GM18861 (cell line): ENCODE data around the gene ATG2A.

Source experiments
- ATAC-seq: cut with Tn5 transposase; IDR thresholded peaks from one replicate; pipeline ENCODE4 v1.9.1; 2021; ENCODE audit not compliant: unreplicated experiment

The ATG2A gene

GRCh38 chr11:64925536-64926436, 8.8 kb upstream of the ATG2A start:
- no peak for ATAC-seq

DNA sequence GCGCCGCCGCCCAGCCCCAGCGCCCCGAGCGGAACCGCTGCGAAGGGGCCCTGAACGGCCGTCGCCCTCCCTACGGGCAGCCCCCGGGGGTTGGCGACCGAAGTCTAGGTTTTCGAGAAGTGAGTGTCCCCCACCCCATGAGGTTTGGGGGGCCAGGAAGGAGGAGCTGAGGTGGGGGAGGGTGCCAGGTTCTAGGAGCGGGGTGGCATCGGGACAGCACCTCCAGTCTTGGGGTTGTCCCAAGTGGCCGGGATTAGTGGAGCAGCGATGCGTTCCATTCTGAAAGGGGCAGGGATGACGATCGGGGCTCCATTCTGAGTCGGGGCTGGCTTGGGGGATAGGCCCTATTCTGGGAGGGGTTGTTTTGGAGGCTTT, 7.9 kb upstream of the ATG2A start:
- no peak for ATAC-seq

- ATAC-seq: peak; percentile 67
These were observed 7.2 kb upstream of the ATG2A start, which contains the start of gene PPP2R5B for GRCh38 chr11:64923944-64924909. Gene PPP2R5B, plus strand, starts transcription at chr11:64924689. Its CDS starts 1,046 bp downstream, at chr11:64925735.

GRCh38 chr11:64923151-64923661, 6.2 kb upstream of the ATG2A start:
- no peak for ATAC-seq

GRCh38 chr11:64921384-64921783, 4.4 kb upstream of the ATG2A start:
- no peak for ATAC-seq

DNA sequence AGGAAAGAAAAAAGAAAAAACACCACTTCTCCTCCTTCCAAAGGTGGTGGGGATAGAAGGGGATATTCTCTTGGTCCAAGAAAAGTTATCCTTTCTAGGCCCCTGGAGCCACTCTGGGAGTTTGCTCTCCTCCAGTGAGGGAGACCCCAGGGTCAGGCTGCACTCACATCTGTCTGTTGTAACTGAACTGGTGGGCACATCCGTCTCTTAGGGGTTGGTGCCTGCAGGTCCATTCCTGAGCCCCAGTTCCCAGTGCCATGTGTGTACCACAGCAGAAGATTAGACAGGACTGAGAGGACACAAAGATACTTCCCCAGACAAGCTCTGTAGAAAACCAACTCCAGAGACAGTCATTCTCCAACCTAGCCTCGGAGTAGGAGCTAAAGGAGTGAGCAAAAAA, 3.1 kb upstream of the ATG2A start:
- no peak for ATAC-seq

DNA sequence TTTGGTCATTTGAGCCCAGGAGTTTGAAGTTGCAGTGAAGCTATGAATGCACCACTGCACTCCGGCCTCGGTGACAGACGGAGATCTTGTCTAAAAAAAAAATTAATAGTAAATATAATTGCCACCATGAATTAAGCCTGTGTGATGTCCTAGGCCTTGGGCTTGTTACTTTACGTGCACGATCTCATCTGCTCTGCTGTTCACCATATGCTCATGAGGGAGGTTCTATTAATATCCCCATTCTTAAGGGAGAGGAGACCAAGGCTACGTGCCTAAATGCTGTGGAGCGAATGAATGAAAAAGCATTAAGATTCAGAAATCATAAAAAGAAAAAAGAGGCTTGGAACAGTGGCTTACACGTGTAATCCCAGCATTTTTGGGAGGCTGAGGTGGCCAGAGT, 2.6 kb upstream of the ATG2A start:
- no peak for ATAC-seq

DNA sequence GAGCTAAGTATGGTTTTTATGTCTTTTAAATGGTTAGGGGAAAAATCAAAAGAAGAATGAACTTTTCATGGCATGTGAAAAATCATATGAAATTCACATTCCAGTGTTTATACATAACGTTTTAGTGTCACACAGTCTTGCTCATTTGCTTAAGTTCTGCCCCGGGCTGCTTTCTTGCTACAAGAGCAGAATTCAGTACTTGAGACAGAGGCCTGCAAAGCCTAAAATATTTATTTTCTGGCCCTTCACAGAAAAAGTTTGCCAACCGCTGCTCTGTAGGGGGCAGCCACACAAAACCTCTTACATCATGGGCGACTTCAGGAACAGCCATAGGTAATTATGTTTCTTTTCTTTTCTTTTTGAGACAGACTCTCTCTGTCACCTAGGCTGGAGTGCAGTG, 1.0 kb upstream of the ATG2A start:
- ATAC-seq: no peak

DNA sequence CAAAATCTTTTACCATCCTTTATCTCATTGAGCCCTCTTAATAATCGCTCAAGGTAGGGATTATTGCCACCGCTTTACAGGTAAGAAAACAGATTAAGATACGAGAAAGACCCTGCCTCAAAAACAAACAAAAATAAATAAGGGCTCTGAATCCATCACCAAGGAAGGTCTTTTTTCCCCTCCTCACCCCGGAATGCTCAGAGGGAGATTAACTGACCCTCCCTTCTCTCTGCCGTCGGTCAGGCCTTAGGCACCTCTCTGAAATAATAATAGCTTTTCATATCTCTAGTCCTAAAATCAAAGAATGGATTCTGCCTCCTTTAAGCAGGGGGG, 620 bp upstream of the ATG2A start:
- ATAC-seq: no peak

DNA sequence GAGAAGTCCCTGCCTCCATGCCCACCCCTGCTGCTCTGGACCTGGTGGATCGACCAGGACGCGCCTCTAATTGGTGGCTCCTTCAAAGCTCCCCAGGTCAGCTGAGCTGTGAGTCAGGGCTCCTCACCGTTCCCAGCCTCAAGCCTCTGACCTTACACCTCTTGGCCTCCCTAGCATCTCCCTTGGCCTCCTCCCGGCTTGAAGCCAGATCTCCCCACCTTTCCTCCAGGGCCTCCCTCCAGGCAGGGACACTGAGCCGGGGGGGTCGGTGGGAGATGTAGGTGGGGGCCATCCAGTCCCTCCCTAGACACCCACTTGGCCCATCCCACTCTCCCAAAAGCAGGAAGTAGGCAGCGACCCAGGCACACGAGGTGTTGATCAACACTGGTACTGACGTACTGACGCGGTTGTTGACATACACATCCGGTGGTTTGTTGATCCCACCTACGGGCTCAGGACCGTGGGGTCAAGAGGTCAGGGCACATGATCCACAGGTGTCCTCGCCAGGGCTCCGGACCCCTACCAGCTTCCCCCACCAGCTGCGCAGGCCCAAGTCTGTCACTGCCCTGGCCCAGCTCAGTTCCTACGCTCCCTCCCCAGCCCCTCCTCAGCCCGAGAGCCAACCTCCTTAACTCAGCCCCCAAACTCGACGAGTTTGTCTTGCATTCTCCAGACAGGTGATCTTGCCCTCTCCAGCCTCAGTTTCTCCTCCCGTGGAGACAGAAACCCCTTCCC, 802 bp downstream of the ATG2A start:
- no peak for ATAC-seq

GRCh38 chr11:64915376-64915887, 1.6 kb downstream of the ATG2A start:
- no peak for ATAC-seq

GRCh38 chr11:64914123-64914522, 2.9 kb downstream of the ATG2A start:
- ATAC-seq: no peak

DNA sequence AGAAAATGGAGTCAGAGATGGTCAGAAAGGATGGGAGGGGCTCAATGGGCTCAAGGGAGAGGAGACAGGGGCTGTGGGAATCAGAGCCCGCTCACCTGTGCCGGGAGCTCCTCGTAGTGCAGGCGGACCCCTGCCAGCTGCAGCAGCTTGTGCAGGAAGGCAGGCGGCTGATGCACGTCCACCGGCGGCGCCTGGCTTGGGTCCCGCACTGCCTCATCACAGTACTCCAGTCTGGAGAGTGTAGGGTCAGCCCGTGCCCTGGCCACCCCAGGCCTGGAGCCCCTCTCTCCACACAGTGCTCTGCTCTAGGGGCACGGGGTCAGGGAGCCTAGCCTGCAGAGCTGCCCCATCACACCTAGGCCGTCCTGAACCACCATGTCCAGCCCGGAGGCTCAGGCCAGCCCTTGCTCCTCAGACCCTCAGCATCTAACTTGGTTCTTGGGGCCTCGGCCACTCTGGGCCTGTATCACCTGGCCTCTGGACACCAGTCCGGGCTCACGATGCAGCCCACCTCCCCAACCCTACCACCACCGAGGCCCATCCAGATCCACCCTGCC, 3.8 kb downstream of the ATG2A start:
- ATAC-seq: no peak

GRCh38 chr11:64911689-64912088, 5.3 kb downstream of the ATG2A start:
- no peak for ATAC-seq

GRCh38 chr11:64911142-64911541, 5.9 kb downstream of the ATG2A start:
- no peak for ATAC-seq

GRCh38 chr11:64910451-64911093, 6.4 kb downstream of the ATG2A start:
- no peak for ATAC-seq

DNA sequence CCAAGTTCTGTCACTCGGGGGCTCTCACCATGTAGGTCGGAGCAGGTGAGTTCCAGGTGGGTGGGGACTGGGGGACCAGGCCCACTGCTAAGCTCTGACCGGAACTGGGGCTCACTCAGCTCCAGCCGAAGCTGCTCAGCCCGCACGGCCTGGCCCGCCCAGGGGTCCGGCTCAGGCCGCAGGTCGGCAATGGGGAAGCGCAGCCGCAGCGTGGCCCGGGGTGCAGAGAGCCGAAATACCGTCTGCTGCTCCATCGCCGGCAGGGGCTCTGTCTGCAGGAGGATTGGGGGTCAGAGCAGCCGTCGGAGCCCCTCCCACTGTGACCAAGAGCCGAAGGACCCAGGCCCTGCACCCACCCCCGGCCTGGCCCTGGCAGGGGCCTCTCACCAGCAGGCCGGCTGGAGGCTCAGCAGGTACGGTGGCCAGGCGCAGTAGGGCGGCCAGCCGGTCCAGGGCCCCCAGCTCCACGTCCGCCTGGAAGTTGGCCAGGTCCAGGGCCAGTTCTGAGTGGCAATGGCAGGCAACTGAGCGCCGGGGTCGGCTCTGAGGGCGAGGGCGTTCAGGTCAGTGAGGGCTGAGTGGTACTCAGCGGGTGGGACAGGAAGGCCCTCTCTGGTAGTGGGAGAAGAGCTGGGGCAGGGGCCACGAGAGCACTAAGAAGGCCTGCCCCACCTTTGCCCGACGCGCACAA, 7.2 kb downstream of the ATG2A start:
- ATAC-seq: no peak

DNA sequence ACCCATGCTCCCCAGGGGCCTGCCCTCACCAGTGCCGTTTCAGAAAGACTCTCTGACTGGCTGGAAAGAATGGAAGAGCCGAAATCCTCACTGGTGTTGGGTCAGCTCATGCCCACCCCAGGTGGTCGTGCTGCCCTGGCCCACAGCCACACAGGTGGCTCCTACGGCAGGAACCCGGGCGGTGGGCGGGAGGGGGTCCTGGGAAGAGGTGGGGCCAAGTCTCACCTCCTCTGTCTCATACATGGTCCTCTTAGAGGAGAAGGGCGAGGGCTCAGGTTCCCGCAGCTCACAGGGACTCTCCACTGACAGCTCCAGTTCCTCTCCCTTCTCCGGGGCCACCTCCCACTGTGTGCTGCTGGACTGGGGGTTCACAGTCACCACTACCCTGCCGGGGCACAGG, 8.2 kb downstream of the ATG2A start:
- no peak for ATAC-seq

DNA sequence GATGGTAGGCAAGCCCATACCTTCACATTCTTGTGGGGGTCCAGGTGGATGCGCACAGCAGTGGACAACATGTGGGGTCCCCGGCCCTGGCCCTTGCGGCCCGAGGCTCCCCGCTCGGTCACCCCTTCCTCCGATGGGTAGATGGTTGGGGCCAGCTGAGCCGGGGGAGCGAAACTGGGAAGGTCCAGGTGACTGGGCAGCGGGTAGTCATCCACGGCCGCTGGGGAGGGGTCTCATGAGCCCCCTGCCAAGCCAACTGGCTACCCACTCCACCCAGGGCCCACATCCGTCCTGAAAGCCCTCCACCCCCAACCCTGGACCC, 10.7 kb downstream of the ATG2A start:
- no peak for ATAC-seq
